Measurements from ENCODE around the gene TMEM258.
A peak's percentile ranks its signal among the peaks of the same experiment; 100 is the strongest.

Gene TMEM258

DNA sequence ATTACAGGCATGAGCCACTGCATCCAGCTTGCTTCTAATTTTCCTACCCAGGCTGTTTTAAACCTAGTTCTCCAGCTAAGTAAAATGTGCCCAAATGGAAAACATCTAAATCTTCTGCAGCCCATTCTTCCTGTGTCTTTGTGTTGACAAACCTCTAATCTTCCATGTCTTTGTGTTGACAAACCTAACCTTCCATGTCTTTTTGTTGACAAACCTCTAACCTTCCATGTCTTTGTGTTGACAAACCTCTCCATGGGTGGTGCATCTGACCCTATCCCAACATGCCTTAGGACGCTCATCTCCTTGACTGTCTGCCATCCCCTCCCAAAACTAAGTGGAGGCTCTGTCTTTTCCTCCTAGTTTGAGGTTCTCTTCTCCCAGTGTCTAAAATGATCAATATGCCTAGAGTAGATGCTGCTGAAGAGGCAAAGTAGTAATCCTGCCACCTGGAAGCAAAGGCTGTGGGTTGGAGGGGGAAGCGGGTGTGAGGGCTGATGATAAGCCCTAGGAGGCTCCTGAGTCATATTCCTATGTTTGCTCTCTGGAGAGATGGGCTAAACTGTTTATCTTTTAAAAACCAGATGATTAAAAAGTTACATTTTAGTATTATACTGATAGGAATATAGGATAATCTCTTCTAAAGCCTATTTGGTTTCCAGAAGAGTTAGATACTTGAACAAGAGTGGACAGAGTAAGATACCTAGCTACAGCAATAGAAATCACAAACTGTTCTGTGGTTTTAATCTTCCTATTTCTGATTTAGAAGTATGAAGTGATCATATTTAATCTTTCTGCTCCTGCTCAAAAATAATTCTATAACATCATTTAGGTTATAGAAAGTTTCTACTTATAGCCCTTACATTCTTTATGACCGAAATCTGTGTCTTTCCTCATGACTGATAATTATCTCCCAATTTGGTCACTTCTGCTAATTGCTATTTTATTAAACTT lies 8.2 kb upstream of the TMEM258 start:
- H4K8ac ChIP-seq (ENCODE audit: low read depth, low read length), result no peak overlapping the region
- no peak overlapping the region for H3K27ac ChIP-seq (replicated peaks; ENCODE audit: low read length)
- no peak overlapping the region for H2BK15ac ChIP-seq (ENCODE audit: low read length)
- H2AFZ ChIP-seq (ENCODE audit: low read length), result no peak overlapping the region
- H3K9me3 ChIP-seq (replicated peaks in 1 of 2; ENCODE audit: control insufficient read depth in 2 of 2, insufficient read depth in 1 of 2, low read depth in 1 of 2, low read length in 2 of 2), result no peaks in the 10 kb centered on the region
- H3K4me3 ChIP-seq (ENCODE audit: low read length in 2 of 2), result no peak overlapping the region
- no peak overlapping the region for H2BK12ac ChIP-seq (ENCODE audit: low read length)
- no CpG with 5 or more reads among the region's 3 CpGs for WGBS, 2 donors (ENCODE audit: extremely low coverage in 2 of 2, insufficient read length in 2 of 2, insufficient replicate concordance in 1 of 2)
- no peak overlapping the region for H3K14ac ChIP-seq (ENCODE audit: low read length)
- H3K23ac ChIP-seq (ENCODE audit: low read depth, low read length, poor library complexity), result no peak overlapping the region
- peaks cover 2% of the 10 kb centered on the region for H3K79me1 ChIP-seq (ENCODE audit: low read depth, low read length)
- H2BK120ac ChIP-seq (ENCODE audit: low read depth, low read length), result no peak overlapping the region
- no peak overlapping the region for H3K9ac ChIP-seq (ENCODE audit: low read depth, low read length, poor library complexity)
- peaks cover 0 to 2% of the 10 kb centered on the region in 2 donors for H3K4me1 ChIP-seq (ENCODE audit: control insufficient read depth in 2 of 2, insufficient read depth in 1 of 2, low read depth in 1 of 2, low read length in 2 of 2)
- no peak overlapping the region for H2BK5ac ChIP-seq (ENCODE audit: low read length)
- peaks cover 56 to 100% of the 10 kb centered on the region in 2 donors for H3K36me3 ChIP-seq (replicated peaks in 1 of 2; ENCODE audit: control insufficient read depth in 2 of 2, insufficient read depth in 2 of 2, low read length in 2 of 2)
- no peak overlapping the region for H2AK5ac ChIP-seq (ENCODE audit: low read depth, low read length)
- no peak for DNase-seq (ENCODE audit: low spot score)
- no peak overlapping the region for H3K18ac ChIP-seq (ENCODE audit: low read length)
- no peaks in the 10 kb centered on the region for H3K27me3 ChIP-seq (ENCODE audit: control insufficient read depth in 3 of 3, insufficient read depth in 3 of 3, low read depth in 1 of 3, low read length in 3 of 3)
- no peak overlapping the region for H3K4me2 ChIP-seq (ENCODE audit: insufficient read depth, low read length, poor library complexity, severe bottlenecking)
- no peak overlapping the region for H3K4ac ChIP-seq (ENCODE audit: low read length)
- H4K91ac ChIP-seq (ENCODE audit: low read depth, low read length, poor library complexity), result no peak overlapping the region

DNA sequence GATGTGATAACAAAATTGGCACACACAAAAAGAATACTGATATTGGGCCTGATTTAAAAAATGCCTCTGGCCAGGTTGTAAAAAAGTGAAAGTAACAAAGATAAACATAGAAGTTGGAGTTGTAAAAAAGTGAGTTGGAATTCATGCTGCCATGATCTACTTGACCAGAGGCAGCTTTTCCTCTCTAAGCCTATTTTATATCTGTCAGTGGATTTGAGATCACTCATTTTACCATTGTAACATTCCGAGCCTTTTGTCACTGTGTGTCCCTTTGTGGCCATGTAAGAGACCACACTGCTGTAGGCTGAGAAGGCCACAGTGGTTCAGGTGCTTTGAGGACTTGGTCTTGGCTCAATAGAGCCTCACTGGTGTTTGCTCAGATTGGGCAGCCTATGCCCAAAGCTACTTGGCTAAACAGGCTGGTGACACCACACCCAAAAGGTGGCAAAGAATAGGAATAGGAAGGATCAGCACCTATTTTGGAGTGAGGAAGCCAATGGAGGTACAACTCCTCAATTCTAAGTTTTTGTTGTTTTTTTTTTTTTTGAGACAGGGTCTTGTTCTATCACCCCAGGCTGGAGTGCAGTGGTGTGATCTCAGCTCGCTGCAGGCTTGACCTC lies 7.4 kb upstream of the TMEM258 start:
- H4K91ac ChIP-seq (ENCODE audit: low read depth, low read length, poor library complexity), result no peak overlapping the region
- peak overlapping the region; percentile 44 for H3K9ac ChIP-seq (ENCODE audit: low read depth, low read length, poor library complexity)
- H3K4me3 ChIP-seq (ENCODE audit: low read length in 2 of 2), result no peak overlapping the region
- H3K79me1 ChIP-seq (ENCODE audit: low read depth, low read length), result peaks cover 4% of the 10 kb centered on the region
- no peak overlapping the region for H2AFZ ChIP-seq (ENCODE audit: low read length)
- DNase-seq (ENCODE audit: low spot score), result no peak
- no peak overlapping the region for H3K4me2 ChIP-seq (ENCODE audit: insufficient read depth, low read length, poor library complexity, severe bottlenecking)
- WGBS, 2 donors (ENCODE audit: extremely low coverage in 2 of 2, insufficient read length in 2 of 2, insufficient replicate concordance in 1 of 2), result no CpG with 5 or more reads among the region's 2 CpGs
- no peaks in the 10 kb centered on the region for H3K27me3 ChIP-seq (ENCODE audit: control insufficient read depth in 3 of 3, insufficient read depth in 3 of 3, low read depth in 1 of 3, low read length in 3 of 3)
- H3K23ac ChIP-seq (ENCODE audit: low read depth, low read length, poor library complexity), result no peak overlapping the region
- H3K9me3 ChIP-seq (replicated peaks in 1 of 2; ENCODE audit: control insufficient read depth in 2 of 2, insufficient read depth in 1 of 2, low read depth in 1 of 2, low read length in 2 of 2), result no peaks in the 10 kb centered on the region
- no peak overlapping the region for H2BK15ac ChIP-seq (ENCODE audit: low read length)
- H3K4ac ChIP-seq (ENCODE audit: low read length), result no peak overlapping the region
- H2BK12ac ChIP-seq (ENCODE audit: low read length), result no peak overlapping the region
- no peak overlapping the region for H2AK5ac ChIP-seq (ENCODE audit: low read depth, low read length)
- H2BK120ac ChIP-seq (ENCODE audit: low read depth, low read length), result no peak overlapping the region
- peaks cover 56 to 100% of the 10 kb centered on the region in 2 donors for H3K36me3 ChIP-seq (replicated peaks in 1 of 2; ENCODE audit: control insufficient read depth in 2 of 2, insufficient read depth in 2 of 2, low read length in 2 of 2)
- no peak overlapping the region for H4K8ac ChIP-seq (ENCODE audit: low read depth, low read length)
- no peak overlapping the region for H3K18ac ChIP-seq (ENCODE audit: low read length)
- no peak overlapping the region for H2BK5ac ChIP-seq (ENCODE audit: low read length)
- H3K4me1 ChIP-seq (ENCODE audit: control insufficient read depth in 2 of 2, insufficient read depth in 1 of 2, low read depth in 1 of 2, low read length in 2 of 2), result peaks cover 0 to 3% of the 10 kb centered on the region in 2 donors
- H3K14ac ChIP-seq (ENCODE audit: low read length), result no peak overlapping the region
- no peak overlapping the region for H3K27ac ChIP-seq (replicated peaks; ENCODE audit: low read length)

DNA sequence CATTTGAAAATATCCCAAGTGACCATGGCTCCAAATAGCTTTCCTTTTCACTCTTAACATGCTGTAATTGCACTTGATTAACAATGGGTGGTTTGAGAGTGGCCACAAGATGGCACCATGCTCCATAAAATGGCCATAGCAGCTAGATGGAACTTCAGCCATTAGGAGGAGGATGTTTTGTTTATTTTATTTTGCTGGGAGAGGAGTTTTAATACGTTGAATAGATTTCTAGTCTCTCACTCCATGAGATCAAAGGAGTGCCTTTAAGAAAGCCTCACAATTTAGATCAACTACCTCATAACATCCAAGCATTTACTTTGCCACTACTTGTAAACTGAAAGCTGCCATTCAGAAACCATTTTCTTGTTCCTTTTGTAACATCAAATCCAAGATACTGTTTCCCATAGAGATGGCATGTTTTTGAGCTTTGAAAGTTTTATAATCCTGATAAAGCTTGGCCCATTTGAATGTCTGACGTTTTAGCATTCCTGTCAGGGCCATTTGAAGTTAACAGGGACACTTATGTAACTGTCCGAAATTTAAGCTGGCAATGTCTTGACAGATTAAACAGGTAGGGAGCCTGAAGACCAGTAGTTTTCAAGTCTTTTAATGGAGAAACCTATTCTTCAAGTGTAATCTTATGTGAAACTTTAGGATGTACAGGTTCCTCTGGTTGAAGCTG lies 5.0 kb upstream of the TMEM258 start:
- Histone ChIP-seq H4K8ac (ENCODE audit: low read depth, low read length) (no peak overlapping the region), H3K23ac (ENCODE audit: low read depth, low read length, poor library complexity) (no peak overlapping the region), H4K91ac (ENCODE audit: low read depth, low read length, poor library complexity) (no peak overlapping the region), H3K4me2 (ENCODE audit: insufficient read depth, low read length, poor library complexity, severe bottlenecking) (no peak overlapping the region), H3K27me3 (ENCODE audit: control insufficient read depth in 3 of 3, insufficient read depth in 3 of 3, low read depth in 1 of 3, low read length in 3 of 3) (no peaks in the 10 kb centered on the region), H3K4me1 (ENCODE audit: control insufficient read depth in 2 of 2, insufficient read depth in 1 of 2, low read depth in 1 of 2, low read length in 2 of 2) (peaks cover 0 to 11% of the 10 kb centered on the region in 2 donors), H3K79me1 (ENCODE audit: low read depth, low read length) (peaks cover 9% of the 10 kb centered on the region), H3K14ac (ENCODE audit: low read length) (no peak overlapping the region), H3K9ac (ENCODE audit: low read depth, low read length, poor library complexity) (no peak overlapping the region), H3K36me3 (replicated peaks in 1 of 2; ENCODE audit: control insufficient read depth in 2 of 2, insufficient read depth in 2 of 2, low read length in 2 of 2) (peaks cover 35 to 83% of the 10 kb centered on the region in 2 donors), H2BK5ac (ENCODE audit: low read length) (no peak overlapping the region), H3K4me3 (ENCODE audit: low read length in 2 of 2) (no peak overlapping the region), H2BK12ac (ENCODE audit: low read length) (no peak overlapping the region), H2BK15ac (ENCODE audit: low read length) (no peak overlapping the region), H2AFZ (ENCODE audit: low read length) (no peak overlapping the region), H2BK120ac (ENCODE audit: low read depth, low read length) (no peak overlapping the region), H3K27ac (replicated peaks; ENCODE audit: low read length) (no peak overlapping the region), H3K18ac (ENCODE audit: low read length) (no peak overlapping the region), H3K4ac (ENCODE audit: low read length) (no peak overlapping the region), H3K9me3 (replicated peaks in 1 of 2; ENCODE audit: control insufficient read depth in 2 of 2, insufficient read depth in 1 of 2, low read depth in 1 of 2, low read length in 2 of 2) (no peaks in the 10 kb centered on the region), H2AK5ac (ENCODE audit: low read depth, low read length) (no peak overlapping the region)
- WGBS, 2 donors (ENCODE audit: extremely low coverage in 2 of 2, insufficient read length in 2 of 2, insufficient replicate concordance in 1 of 2), result no CpG with 5 or more reads among the region's 3 CpGs
- peak; percentile 62 for DNase-seq (ENCODE audit: low spot score)

Measured in neuronal stem cell (in vitro differentiated cells).